Karpas-422 (cell line): ENCODE results near the gene PTPRM. TPM values are rescaled to one million over a fixed set of nuclear protein-coding genes. Genes with fewer than 3 reads are reported as not detected.

Experiments used
- DNase-seq: peaks from one replicate; pipeline ENCODE4 v3.0.0-alpha.2; 2015
- H2AFZ ChIP-seq: fragments of 200-600 bp; sonication (generic); 2 replicates; pipeline ENCODE4 v1.6.1; 2014; ENCODE audit warnings: antibody characterized with exemption, low read length, mixed read lengths
- H3K27ac ChIP-seq: fragments of 200-600 bp; sonication (generic); 2 replicates; pipeline ENCODE4 v1.5.1; 2014; ENCODE audit warnings: mild to moderate bottlenecking, low read length, moderate library complexity
- H3K27me3 ChIP-seq: fragments of 200-600 bp; sonication (generic); 2 replicates; pipeline ENCODE4 v1.6.1; 2014; ENCODE audit warnings: low read length, mixed read lengths
- H3K36me3 ChIP-seq: fragments of 200-600 bp; sonication (generic); 2 replicates; pipeline ENCODE4 v1.6.1; 2014; ENCODE audit warnings: low read length, mixed read lengths; ENCODE audit not compliant: insufficient read depth
- H3K4me1 ChIP-seq: fragments of 200-600 bp; sonication (generic); 2 replicates; pipeline ENCODE4 v1.6.1; 2014; ENCODE audit warnings: mild to moderate bottlenecking, low read length, mixed read lengths
- H3K4me2 ChIP-seq: fragments of 200-600 bp; sonication (generic); 2 replicates; pipeline ENCODE4 v1.6.1; 2014; ENCODE audit warnings: low read length, low read depth, mild to moderate bottlenecking; ENCODE audit not compliant: poor library complexity, severe bottlenecking
- H3K4me3 ChIP-seq: fragments of 200-600 bp; sonication (generic); 2 replicates; pipeline ENCODE4 v1.5.1; 2014; ENCODE audit warnings: mild to moderate bottlenecking, antibody characterized with exemption, low read length, mixed read lengths
- H3K79me2 ChIP-seq: fragments of 200-600 bp; sonication (generic); 2 replicates; pipeline ENCODE4 v1.6.1; 2014; ENCODE audit warnings: mild to moderate bottlenecking, low read length, mixed read lengths
- H3K9ac ChIP-seq: fragments of 200-600 bp; sonication (generic); 2 replicates; pipeline ENCODE4 v1.6.0; 2014; ENCODE audit warnings: low read length
- H3K9me2 ChIP-seq: fragments of 200-600 bp; sonication (generic), shearing (Covaris generic); replicated peaks from 2 replicates; pipeline ENCODE4 v1.6.0; 2014; ENCODE audit warnings: mild to moderate bottlenecking, low read length, moderate library complexity; ENCODE audit not compliant: insufficient read depth
- H3K9me3 ChIP-seq: fragments of 300-700, 200-600 bp; sonication (generic); 2 replicates; pipeline ENCODE4 v1.6.1; 2014; ENCODE audit warnings: low read length, mixed read lengths
- H4K20me1 ChIP-seq: fragments of 200-600 bp; sonication (generic); 2 replicates; pipeline ENCODE4 v1.6.1; 2014; ENCODE audit warnings: mild to moderate bottlenecking, antibody characterized with exemption, low read length, low read depth; ENCODE audit not compliant: insufficient read depth
- total RNA-seq: library from RNA; depleted of rRNA; stranded (reverse); fragments of >200 nt; shearing (Covaris generic); gene quantifications from 2 replicates; pipeline ENCODE4 v1.2.3, GENCODE V29; 2014; ENCODE audit warnings: low replicate concordance

PTPRM gene
- total RNA-seq, 1 experiment from 2014 or later: not detected

DNA sequence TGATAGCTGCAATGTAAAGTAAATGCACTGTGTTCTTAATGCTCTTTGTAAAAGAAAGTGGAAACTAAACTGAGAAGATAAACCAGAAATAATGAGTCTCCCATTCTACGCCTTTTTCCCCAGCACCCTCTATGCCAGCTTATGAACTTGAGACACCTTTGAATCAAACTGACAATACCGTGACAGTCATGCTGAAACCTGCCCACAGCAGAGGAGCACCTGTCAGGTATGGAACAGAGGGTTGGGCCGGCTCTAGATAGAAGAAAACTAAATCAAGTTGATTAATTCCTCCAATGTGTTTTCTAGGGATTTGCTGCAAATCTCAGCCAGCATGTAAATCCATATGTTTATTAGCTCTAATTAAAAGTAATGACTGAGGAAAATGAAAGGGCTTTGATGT is 521.5 kb downstream of the PTPRM start:
- H3K27ac ChIP-seq: no peak overlapping the region
- DNase-seq: no peak
- no peaks in the 10 kb centered on the region for H3K36me3 ChIP-seq
- no peaks in the 10 kb centered on the region for H3K9me2 ChIP-seq
- H4K20me1 ChIP-seq: no peaks in the 10 kb centered on the region
- H3K79me2 ChIP-seq: no peaks in the 10 kb centered on the region
- H3K4me3 ChIP-seq: no peak overlapping the region
- no peak overlapping the region for H2AFZ ChIP-seq
- no peaks in the 10 kb centered on the region for H3K4me1 ChIP-seq
- H3K9ac ChIP-seq: no peak overlapping the region
- H3K9me3 ChIP-seq: no peaks in the 10 kb centered on the region
- no peak overlapping the region for H3K4me2 ChIP-seq
- no peaks in the 10 kb centered on the region for H3K27me3 ChIP-seq

- H3K27me3 ChIP-seq: no peaks in the 10 kb centered on the region
- no peaks in the 10 kb centered on the region for H4K20me1 ChIP-seq
- no peak overlapping the region for H3K27ac ChIP-seq
Observed at GRCh38 chr18:8091035-8091434, 523.9 kb downstream of the PTPRM start.

DNA sequence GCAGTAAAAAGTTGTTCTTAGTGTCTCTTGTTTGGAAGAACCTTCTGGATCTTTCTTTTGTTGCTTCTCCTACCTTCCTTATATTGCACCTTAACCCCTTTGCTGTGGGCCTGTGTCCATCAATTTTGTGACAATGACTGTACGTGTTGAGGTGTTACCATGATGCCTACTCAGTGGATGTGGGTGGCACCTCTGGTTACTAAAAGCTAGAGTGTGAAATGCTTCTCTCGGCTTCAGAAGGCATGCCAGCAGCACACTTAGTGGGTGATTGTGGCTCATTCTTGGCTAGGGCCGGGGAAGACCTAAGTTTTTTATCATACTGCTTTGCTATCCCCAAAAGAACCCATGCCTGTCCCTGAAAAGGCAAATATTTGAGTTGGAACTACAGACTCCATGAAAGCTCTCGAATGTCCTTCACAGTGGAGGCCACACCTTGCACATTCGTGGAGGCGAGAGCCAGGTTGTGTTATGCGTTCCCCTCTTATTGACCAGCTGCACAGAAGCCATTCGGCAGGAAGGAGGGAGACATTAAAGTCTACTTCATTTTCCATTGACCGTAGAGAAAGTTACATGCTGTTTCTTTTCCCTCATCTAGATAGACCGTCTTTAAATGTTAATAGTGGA is 528.9 kb downstream of the PTPRM start:
- Histone ChIP-seq H3K4me3 (no peak overlapping the region), H3K4me2 (no peak overlapping the region), H3K27me3 (no peaks in the 10 kb centered on the region), H3K4me1 (no peaks in the 10 kb centered on the region), H3K9me2 (no peaks in the 10 kb centered on the region), H4K20me1 (no peaks in the 10 kb centered on the region), H3K36me3 (no peaks in the 10 kb centered on the region), H3K79me2 (no peaks in the 10 kb centered on the region), H3K27ac (no peak overlapping the region), H2AFZ (no peak overlapping the region), H3K9ac (no peak overlapping the region), H3K9me3 (no peaks in the 10 kb centered on the region)
- DNase-seq: no peak

More at GRCh38 chr18:8091035-8091434, 523.9 kb downstream of the PTPRM start:
- H3K4me3 ChIP-seq: no peak overlapping the region
- no peaks in the 10 kb centered on the region for H3K9me3 ChIP-seq
- H3K79me2 ChIP-seq: no peaks in the 10 kb centered on the region
- H3K9ac ChIP-seq: no peak overlapping the region
- no peak for DNase-seq
- H3K9me2 ChIP-seq: no peaks in the 10 kb centered on the region
- no peaks in the 10 kb centered on the region for H3K4me1 ChIP-seq
- no peak overlapping the region for H3K4me2 ChIP-seq
- no peak overlapping the region for H2AFZ ChIP-seq
- H3K36me3 ChIP-seq: no peaks in the 10 kb centered on the region

GRCh38 chr18:8097399-8097798 is 530.3 kb downstream of the PTPRM start:
- H3K4me2 ChIP-seq: no peak overlapping the region
- H3K9me2 ChIP-seq: no peaks in the 10 kb centered on the region
- no peak overlapping the region for H3K9ac ChIP-seq
- H3K79me2 ChIP-seq: no peaks in the 10 kb centered on the region
- H3K4me1 ChIP-seq: no peaks in the 10 kb centered on the region
- no peak for DNase-seq
- no peaks in the 10 kb centered on the region for H3K27me3 ChIP-seq
- no peaks in the 10 kb centered on the region for H3K36me3 ChIP-seq
- no peaks in the 10 kb centered on the region for H4K20me1 ChIP-seq
- no peak overlapping the region for H3K27ac ChIP-seq
- H3K9me3 ChIP-seq: no peaks in the 10 kb centered on the region
- H2AFZ ChIP-seq: no peak overlapping the region
- H3K4me3 ChIP-seq: no peak overlapping the region

GRCh38 chr18:8097927-8098326 is 530.8 kb downstream of the PTPRM start:
- no peak overlapping the region for H2AFZ ChIP-seq
- no peaks in the 10 kb centered on the region for H3K9me2 ChIP-seq
- H3K9ac ChIP-seq: no peak overlapping the region
- no peak overlapping the region for H3K4me3 ChIP-seq
- H3K4me2 ChIP-seq: no peak overlapping the region
- no peak for DNase-seq
- H3K9me3 ChIP-seq: no peaks in the 10 kb centered on the region
- H3K4me1 ChIP-seq: no peaks in the 10 kb centered on the region
- H4K20me1 ChIP-seq: no peaks in the 10 kb centered on the region
- H3K79me2 ChIP-seq: no peaks in the 10 kb centered on the region
- H3K36me3 ChIP-seq: no peaks in the 10 kb centered on the region
- H3K27ac ChIP-seq: no peak overlapping the region
- no peaks in the 10 kb centered on the region for H3K27me3 ChIP-seq

DNA sequence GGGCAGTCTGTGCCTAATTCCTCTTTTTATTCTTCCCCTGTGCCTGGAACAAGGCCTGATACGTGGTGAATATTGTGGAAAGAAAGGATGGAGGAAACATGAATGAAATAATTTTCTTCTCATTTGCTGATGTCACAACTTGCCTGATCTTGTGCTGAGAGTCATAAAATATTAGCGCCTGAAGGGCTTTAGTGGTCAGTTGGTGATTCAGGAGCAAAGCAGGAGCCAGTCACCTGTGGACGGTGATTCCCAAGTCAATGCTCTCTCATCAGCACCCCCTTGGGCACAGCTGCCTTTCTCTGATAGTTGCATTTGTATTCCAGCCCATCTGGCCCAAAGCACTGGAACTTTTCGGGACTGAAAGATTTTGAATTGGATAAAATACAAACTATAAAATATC is 539.5 kb downstream of the PTPRM start:
- H3K79me2 ChIP-seq: no peaks in the 10 kb centered on the region
- no peaks in the 10 kb centered on the region for H3K9me2 ChIP-seq
- H3K27me3 ChIP-seq: no peaks in the 10 kb centered on the region
- H3K4me2 ChIP-seq: no peak overlapping the region
- H3K27ac ChIP-seq: no peak overlapping the region
- H3K9ac ChIP-seq: no peak overlapping the region
- H2AFZ ChIP-seq: no peak overlapping the region
- no peaks in the 10 kb centered on the region for H3K36me3 ChIP-seq
- no peaks in the 10 kb centered on the region for H4K20me1 ChIP-seq
- DNase-seq: no peak
- H3K4me3 ChIP-seq: no peak overlapping the region
- no peaks in the 10 kb centered on the region for H3K4me1 ChIP-seq
- no peaks in the 10 kb centered on the region for H3K9me3 ChIP-seq

DNA sequence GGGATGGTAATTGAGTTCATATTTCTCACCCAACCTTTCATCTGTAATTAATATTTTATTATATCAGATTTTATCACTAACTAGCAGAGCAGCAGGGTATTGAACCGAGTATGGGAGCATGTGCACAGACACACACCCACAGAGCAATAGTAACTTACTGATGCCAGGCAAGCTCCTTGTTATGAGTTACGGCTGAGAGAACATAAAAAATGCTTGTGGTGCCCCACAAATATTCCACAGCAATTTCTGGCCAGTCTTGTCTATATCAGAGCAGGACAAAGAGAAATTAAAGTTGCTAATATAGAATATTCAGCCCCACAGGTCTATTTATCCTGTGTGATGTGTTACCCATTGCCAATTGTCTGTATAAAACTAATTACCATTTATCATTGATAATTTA is 540.3 kb downstream of the PTPRM start:
- Histone ChIP-seq H3K4me1 (no peaks in the 10 kb centered on the region), H3K9ac (no peak overlapping the region), H2AFZ (no peak overlapping the region), H3K4me2 (no peak overlapping the region), H3K79me2 (no peaks in the 10 kb centered on the region), H3K9me3 (no peaks in the 10 kb centered on the region), H3K36me3 (no peaks in the 10 kb centered on the region), H4K20me1 (no peaks in the 10 kb centered on the region), H3K4me3 (no peak overlapping the region), H3K27ac (no peak overlapping the region), H3K27me3 (no peaks in the 10 kb centered on the region), H3K9me2 (no peaks in the 10 kb centered on the region)
- DNase-seq: no peak

DNA sequence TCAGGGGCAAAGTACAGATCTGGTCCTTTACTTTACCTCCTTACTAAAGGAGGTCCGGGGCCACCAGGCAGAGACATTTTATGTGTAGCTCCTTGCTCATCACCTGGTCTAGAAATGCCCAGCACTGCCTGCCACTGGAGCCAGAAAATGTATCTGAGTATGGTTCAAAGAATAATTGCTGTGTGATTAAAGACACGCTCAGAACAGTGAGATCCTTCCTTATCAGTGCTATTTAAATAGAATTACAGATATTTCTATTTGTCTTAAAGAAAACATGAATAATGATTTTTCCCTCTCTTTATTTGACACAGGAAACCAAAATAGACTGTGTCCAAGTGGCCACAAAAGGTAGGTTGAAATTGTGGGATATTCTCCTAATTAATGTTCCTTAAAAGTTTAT is 547.4 kb downstream of the PTPRM start:
- Histone ChIP-seq H3K9me3 (no peaks in the 10 kb centered on the region), H3K27me3 (no peaks in the 10 kb centered on the region), H3K9me2 (no peaks in the 10 kb centered on the region), H3K36me3 (no peaks in the 10 kb centered on the region), H3K4me3 (no peak overlapping the region), H3K9ac (no peak overlapping the region), H3K27ac (no peak overlapping the region), H2AFZ (no peak overlapping the region), H3K4me2 (no peak overlapping the region), H3K79me2 (no peaks in the 10 kb centered on the region), H3K4me1 (no peaks in the 10 kb centered on the region), H4K20me1 (no peaks in the 10 kb centered on the region)
- DNase-seq: no peak
